ENCODE measurements around the gene TACC3. TPM values are rescaled to one million over a fixed set of nuclear protein-coding genes. Genes with fewer than 3 reads are reported as not detected.

TACC3 gene
- total RNA-seq (2021; ENCODE audit: unreplicated experiment) = 106 TPM
- 82.2 TPM for polyA plus RNA-seq (2012; ENCODE audit: insufficient read length)
- percentile 80 among the genes with signal in this experiment for Bru-seq, nascent RNA
- BruChase-seq, experiment 1, labeled RNA remaining after a 2-hour chase = percentile 83 among the genes with signal in this experiment
- percentile 88 among the genes with signal in this experiment for BruChase-seq, experiment 2, labeled RNA remaining after a 6-hour chase
- long read RNA-seq, transcript TACC3-201 (16 exons, 2,781 nt) = major isoform, 138 of 264 reads
- long read RNA-seq, partial matches to known transcripts = 96 of 264 reads
- long read RNA-seq, other reads (novel, unspliced or antisense) = 28 of 264 reads

- H3K4me1 ChIP-seq (ENCODE audit: control insufficient read depth, insufficient read depth, low read length) = peaks cover 37% of the 10 kb centered on the region
- peak within 1 kb of the TSS; percentile 89 for H3K27ac ChIP-seq (ENCODE audit: low read length)
- H3K27me3 ChIP-seq (ENCODE audit: control insufficient read depth, insufficient read depth, low read length) = no peaks in the 10 kb centered on the region
- intact Hi-C loops (cut with micrococcal nuclease; ENCODE audit: unreplicated experiment) (no loop called here), in situ Hi-C loops (cut with HindIII; ENCODE audit: low pct_unique_long_range_greater_than_20kb, low sequenced_read_pairs) (no loop called here)
- POLR2A ChIA-PET = no interaction called here
- ATAC-seq (peak; percentile 86), DNase-seq (ENCODE audit: low read depth, low spot score) (no peak)
- TF ChIP-seq POLR2AphosphoS5 (IDR thresholded peaks at IDR 0.05; ENCODE audit: low read depth, low read length) = peak; percentile 59
- TF ChIP-seq TCF7L2 (IDR thresholded peaks at IDR 0.05; ENCODE audit: low read depth, low read length) = no peak
- peak; percentile 84; the same call in 1 of the 2 replicates for TF ChIP-seq SIN3A (IDR thresholded peaks at IDR 0.05; ENCODE audit: borderline replicate concordance, insufficient read depth, low read depth, low read length)
- no peak for TF ChIP-seq REST (IDR thresholded peaks at IDR 0.05; ENCODE audit: insufficient read depth in 1 of 2, low read depth in 2 of 2, low read length in 1 of 2)
- no peaks in the 10 kb centered on the region for H3K9me3 ChIP-seq (ENCODE audit: control insufficient read depth, insufficient read depth, low read depth, low read length)
- peaks cover 7% of the 10 kb centered on the region for H3K36me3 ChIP-seq (ENCODE audit: control insufficient read depth, insufficient read depth, low read length)
- H3K4me3 ChIP-seq (ENCODE audit: low read depth in 2 of 2, low read length in 2 of 2) = peak within 1 kb of the TSS; percentile 64 to 69
- BruUV-seq (replicated peaks) = no TSS peak
- CTCF ChIA-PET = no interaction called here
Observed at GRCh38 chr4:1721003-1721665, at the start of gene TACC3, which contains the start of gene TMEM129. Gene TACC3 (plus strand): TSS chr4:1721521. CDS start chr4:1723422, 1,901 bp downstream. Gene TMEM129 (minus strand): TSS chr4:1721323. CDS start chr4:1720837, 486 bp downstream.

GRCh38 chr4:1673671-1674070, 47.6 kb upstream of the TACC3 start:
- no peak for DNase-seq (ENCODE audit: low read depth, low spot score)
- no peaks in the 10 kb centered on the region for H3K9me3 ChIP-seq (ENCODE audit: control insufficient read depth, insufficient read depth, low read depth, low read length)
- no peaks in the 10 kb centered on the region for H3K36me3 ChIP-seq (ENCODE audit: control insufficient read depth, insufficient read depth, low read length)
- ATAC-seq = no peak
- no peak overlapping the region for H3K4me3 ChIP-seq (ENCODE audit: low read depth in 2 of 2, low read length in 2 of 2)
- H3K27ac ChIP-seq (ENCODE audit: low read length) = no peak overlapping the region
- H3K4me1 ChIP-seq (ENCODE audit: control insufficient read depth, insufficient read depth, low read length) = no peaks in the 10 kb centered on the region
- no TSS peak for BruUV-seq (replicated peaks)
- intact Hi-C loops (cut with micrococcal nuclease; ENCODE audit: unreplicated experiment) (no loop called here), in situ Hi-C loops (cut with HindIII; ENCODE audit: low pct_unique_long_range_greater_than_20kb, low sequenced_read_pairs) (no loop called here)
- no peaks in the 10 kb centered on the region for H3K27me3 ChIP-seq (ENCODE audit: control insufficient read depth, insufficient read depth, low read length)
- POLR2A ChIA-PET = no interaction called here
- TF ChIP-seq POLR2AphosphoS5 (IDR thresholded peaks at IDR 0.05; ENCODE audit: low read depth, low read length) = no peak
- TF ChIP-seq TCF7L2 (IDR thresholded peaks at IDR 0.05; ENCODE audit: low read depth, low read length) = no peak
- TF ChIP-seq REST (IDR thresholded peaks at IDR 0.05; ENCODE audit: insufficient read depth in 1 of 2, low read depth in 2 of 2, low read length in 1 of 2) = no peak
- TF ChIP-seq CTCF (IDR thresholded peaks at IDR 0.05) = no peak
- no peak for TF ChIP-seq SIN3A (IDR thresholded peaks at IDR 0.05; ENCODE audit: borderline replicate concordance, insufficient read depth, low read depth, low read length)
- CTCF ChIA-PET = no interaction called here

All from Panc1 (cell line).